ENCODE measurements around the gene MAP2.

MAP2 gene

DNA sequence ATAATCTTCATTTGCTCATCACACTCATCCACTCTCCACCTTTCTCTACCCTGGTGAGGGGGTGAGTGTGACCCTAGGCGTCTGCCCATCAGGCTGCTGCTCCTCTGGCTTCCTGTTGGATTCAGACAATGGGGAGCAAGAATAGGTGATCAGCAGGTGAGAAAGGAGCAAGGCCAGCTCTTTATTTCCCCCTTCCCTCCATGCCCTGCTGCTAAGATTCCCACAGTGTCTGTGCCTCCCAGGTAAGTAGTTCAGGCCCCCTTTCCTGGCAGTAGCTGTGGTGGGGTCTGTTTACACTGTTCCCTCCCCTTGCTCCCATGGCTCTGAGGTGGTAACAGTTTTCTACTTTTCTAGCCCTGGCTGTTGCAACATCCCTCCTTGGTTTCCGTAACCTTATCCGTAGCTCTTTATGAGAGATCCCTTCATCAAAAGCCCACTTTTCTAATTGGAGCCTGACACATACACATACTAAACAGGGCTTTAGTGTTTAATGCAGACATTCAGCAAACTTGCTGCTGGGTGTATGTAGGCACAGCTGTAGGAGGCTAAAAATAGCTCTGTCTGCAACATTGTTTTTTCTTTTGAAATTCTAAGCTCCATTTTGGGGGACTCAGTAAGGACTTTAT is 27.5 kb downstream of the MAP2 start:
- H3K4me3 Mint-ChIP-seq, result no peak overlapping the region
- peak overlapping the region; percentile 84 for H3K27ac Mint-ChIP-seq
- H3K4me1 Mint-ChIP-seq, result peaks cover 16% of the 10 kb centered on the region
- no peaks in the 10 kb centered on the region for H3K27me3 Mint-ChIP-seq (ENCODE audit: low read depth, poor library complexity)
- H3K36me3 Mint-ChIP-seq (ENCODE audit: low read depth), result peaks cover 4% of the 10 kb centered on the region
- no peak for DNase-seq
- peaks cover 3% of the 10 kb centered on the region for H3K9me3 Mint-ChIP-seq
- TF ChIP-seq, protein P1, sequence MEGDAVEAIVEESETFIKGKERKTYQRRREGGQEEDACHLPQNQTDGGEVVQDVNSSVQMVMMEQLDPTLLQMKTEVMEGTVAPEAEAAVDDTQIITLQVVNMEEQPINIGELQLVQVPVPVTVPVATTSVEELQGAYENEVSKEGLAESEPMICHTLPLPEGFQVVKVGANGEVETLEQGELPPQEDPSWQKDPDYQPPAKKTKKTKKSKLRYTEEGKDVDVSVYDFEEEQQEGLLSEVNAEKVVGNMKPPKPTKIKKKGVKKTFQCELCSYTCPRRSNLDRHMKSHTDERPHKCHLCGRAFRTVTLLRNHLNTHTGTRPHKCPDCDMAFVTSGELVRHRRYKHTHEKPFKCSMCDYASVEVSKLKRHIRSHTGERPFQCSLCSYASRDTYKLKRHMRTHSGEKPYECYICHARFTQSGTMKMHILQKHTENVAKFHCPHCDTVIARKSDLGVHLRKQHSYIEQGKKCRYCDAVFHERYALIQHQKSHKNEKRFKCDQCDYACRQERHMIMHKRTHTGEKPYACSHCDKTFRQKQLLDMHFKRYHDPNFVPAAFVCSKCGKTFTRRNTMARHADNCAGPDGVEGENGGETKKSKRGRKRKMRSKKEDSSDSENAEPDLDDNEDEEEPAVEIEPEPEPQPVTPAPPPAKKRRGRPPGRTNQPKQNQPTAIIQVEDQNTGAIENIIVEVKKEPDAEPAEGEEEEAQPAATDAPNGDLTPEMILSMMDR (IDR thresholded peaks at IDR 0.05), result no peak

DNA sequence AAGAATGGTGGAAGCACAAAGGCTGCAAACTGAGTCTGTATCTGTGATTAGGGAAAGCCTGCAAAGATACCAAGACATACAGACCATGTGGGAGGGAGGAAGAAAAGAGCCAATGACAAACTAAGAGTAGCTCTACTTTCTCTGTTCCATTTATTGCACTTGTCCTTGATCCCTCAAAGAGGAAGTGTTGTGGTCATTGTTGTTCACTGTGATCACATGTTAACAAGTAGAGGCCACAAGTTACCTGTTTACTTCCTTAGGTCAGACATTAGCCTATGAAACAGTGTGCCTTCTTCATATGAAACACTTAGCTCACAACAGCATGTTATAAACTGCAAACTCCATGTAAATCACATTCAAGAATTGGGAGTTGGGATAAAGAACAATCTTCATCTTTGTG is 32.6 kb downstream of the MAP2 start:
- peaks cover 3% of the 10 kb centered on the region for H3K9me3 Mint-ChIP-seq

DNA sequence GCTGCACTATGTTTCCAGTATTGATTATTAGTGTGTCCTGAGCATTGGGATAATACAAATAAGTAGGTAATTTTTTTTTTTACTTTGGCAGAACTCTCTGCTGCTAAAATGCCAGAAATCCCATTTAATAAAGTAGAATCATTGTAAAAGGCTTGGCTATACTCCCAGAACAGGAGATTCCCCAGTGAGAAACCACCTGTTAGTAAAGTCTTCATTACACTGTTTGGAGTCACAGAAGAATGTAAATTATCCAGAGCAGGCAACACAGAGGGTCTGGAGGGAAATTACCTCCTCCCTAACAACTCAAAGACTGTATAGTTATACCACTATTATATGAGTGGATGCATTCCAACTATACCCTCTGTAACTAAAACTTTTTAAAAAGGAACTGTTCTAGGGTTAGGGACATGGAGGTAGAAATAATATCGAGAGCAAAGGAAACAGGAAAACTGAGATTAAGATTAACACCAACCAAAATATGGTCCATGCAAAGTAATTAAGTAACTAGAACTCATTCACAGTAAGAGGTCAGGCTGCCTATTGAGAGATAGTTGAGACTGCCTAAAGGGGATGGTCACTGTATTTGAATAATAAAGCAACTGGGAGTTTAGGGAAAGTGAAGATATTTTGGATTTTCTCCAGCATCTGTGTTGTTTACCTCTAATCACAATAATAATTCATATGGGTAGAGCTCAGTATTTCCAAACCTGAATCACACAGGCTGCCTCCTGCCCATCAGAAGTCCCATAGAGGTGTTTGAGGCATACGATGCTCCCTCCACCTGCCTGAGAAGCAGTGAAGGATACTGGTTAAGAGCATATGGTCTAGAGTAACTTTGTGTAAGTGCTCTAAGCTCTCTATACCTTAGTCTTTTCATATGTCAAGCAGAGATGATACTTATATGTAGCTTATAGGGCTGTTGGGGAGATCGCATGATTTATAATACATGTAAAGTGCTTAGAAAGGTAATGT is 34.4 kb downstream of the MAP2 start:
- Mint-ChIP-seq H3K36me3 (ENCODE audit: low read depth) (peaks cover 4% of the 10 kb centered on the region), H3K4me1 (peaks cover 7% of the 10 kb centered on the region), H3K27ac (no peak overlapping the region), H3K27me3 (ENCODE audit: low read depth, poor library complexity) (peaks cover 3% of the 10 kb centered on the region), H3K4me3 (no peak overlapping the region), H3K9me3 (peaks cover 3% of the 10 kb centered on the region)
- TF ChIP-seq, protein P1 (IDR thresholded peaks at IDR 0.05), result no peak
- DNase-seq, result no peak

More for the DNA sequence above, 32.6 kb downstream of the MAP2 start:
- TF ChIP-seq, protein P1 (IDR thresholded peaks at IDR 0.05), result no peak
- H3K36me3 Mint-ChIP-seq (ENCODE audit: low read depth), result peaks cover 4% of the 10 kb centered on the region
- DNase-seq, result no peak
- peaks cover 9% of the 10 kb centered on the region for H3K4me1 Mint-ChIP-seq
- peaks cover 3% of the 10 kb centered on the region for H3K27me3 Mint-ChIP-seq (ENCODE audit: low read depth, poor library complexity)
- H3K27ac Mint-ChIP-seq, result no peak overlapping the region
- no peak overlapping the region for H3K4me3 Mint-ChIP-seq

GRCh38 chr2:209459359-209459758 is 35.5 kb downstream of the MAP2 start:
- peaks cover 6% of the 10 kb centered on the region for H3K4me1 Mint-ChIP-seq
- TF ChIP-seq, protein P1 (IDR thresholded peaks at IDR 0.05), result no peak
- no peak overlapping the region for H3K27ac Mint-ChIP-seq
- peaks cover 3% of the 10 kb centered on the region for H3K27me3 Mint-ChIP-seq (ENCODE audit: low read depth, poor library complexity)
- H3K4me3 Mint-ChIP-seq, result no peak overlapping the region
- DNase-seq, result no peak
- H3K9me3 Mint-ChIP-seq, result peaks cover 3% of the 10 kb centered on the region
- H3K36me3 Mint-ChIP-seq (ENCODE audit: low read depth), result peaks cover 4% of the 10 kb centered on the region

DNA sequence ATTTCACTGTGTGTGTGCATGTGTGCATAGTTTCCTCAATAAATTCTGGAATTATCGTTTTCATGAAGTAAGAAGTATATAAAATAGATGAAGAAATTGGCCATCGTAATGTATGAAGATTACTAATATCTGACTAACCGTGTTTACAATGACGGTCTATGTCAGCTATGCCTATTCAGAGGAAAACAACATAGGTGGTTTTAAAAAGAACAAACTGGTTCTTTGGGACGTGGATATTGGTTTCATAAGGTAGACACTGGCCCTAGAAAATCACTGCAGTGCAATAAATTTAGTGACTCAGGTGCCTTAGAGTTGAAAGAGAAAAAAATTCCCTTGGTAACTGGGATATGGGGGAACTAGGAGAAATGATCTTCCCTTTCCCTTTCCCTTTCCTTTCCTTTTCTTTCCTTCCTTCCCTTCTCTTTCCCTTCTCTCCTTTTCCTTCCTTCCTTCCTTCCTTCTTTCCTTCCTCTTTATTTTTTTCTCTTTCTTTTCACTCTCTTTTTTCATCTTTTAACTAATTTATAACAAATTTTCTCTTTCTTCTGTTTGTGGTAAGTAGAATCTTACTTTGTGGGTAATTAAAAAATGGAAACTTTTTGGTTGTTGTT is 36.4 kb downstream of the MAP2 start:
- Mint-ChIP-seq H3K4me3 (no peak overlapping the region), H3K9me3 (no peaks in the 10 kb centered on the region), H3K27ac (no peak overlapping the region), H3K36me3 (ENCODE audit: low read depth) (no peaks in the 10 kb centered on the region), H3K27me3 (ENCODE audit: low read depth, poor library complexity) (peaks cover 3% of the 10 kb centered on the region), H3K4me1 (peaks cover 6% of the 10 kb centered on the region)
- DNase-seq, result no peak
- TF ChIP-seq, protein P1 (IDR thresholded peaks at IDR 0.05), result no peak

All from nephron progenitor cell (in vitro differentiated cells).